ENCODE results near the gene KLK12.

Gene KLK12

DNA sequence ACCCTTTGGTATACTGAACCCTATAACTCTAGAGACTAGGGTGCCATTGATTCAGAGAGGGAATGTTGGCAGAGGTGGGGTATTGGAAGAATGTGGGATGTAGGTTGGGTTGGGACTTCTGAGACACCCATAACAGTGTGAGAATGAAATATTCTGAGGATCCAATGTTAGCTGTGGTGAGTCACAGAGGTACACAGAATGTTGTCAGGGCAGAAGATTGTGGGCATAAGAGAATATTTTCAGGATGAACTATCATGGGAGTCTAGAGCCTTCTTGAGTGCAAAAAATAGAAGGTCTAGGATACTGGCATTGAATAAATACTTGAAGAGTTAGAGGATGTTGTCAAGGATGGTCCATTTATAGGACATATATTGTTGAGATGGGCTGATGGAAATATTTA is 21.1 kb upstream of the KLK12 start:
- in situ Hi-C loops (cut with MboI; ENCODE audit: low sequenced_read_pairs): no loop called here

DNA sequence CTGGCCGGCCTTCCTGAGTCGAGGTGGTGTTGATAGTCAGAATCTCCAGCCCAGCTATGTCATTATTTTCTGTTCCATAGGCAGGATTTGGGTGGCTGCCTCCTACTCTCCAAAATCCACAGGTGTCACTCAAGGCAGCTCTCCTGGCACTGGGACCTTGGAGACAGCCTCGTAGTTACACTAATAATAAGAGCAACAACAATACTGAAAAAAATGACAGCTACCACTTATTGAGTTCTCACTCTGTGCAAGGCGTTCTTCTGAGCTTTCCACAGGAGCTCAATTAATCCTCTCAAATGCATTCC is 12.2 kb upstream of the KLK12 start:
- in situ Hi-C loops (cut with MboI; ENCODE audit: low sequenced_read_pairs): no loop called here

- in situ Hi-C loops (cut with MboI; ENCODE audit: low sequenced_read_pairs): no loop called here
Observed at GRCh38 chr19:51044327-51044726, 9.5 kb upstream of the KLK12 start.

DNA sequence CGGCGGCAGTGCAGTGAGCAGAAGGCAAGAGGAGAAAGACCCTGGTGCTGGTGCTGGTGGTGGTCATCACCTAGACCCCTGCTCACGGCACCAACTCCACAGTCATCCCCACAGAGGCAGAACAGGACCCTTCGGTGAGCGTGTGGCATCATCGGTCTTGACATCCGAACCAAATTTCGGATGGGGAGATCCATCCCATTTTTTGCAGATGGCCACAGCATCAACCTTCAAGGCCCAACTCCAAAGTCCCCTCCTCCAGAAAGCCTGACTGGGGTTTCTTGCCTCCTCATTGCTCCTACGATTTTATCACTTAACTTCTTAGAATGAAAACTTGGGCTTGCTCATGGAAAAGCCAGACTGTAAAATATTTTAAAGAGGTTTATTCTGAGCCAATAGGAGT is 8.7 kb upstream of the KLK12 start:
- in situ Hi-C loops (cut with MboI; ENCODE audit: low sequenced_read_pairs): no loop called here

GRCh38 chr19:51040151-51040550 is 5.3 kb upstream of the KLK12 start:
- in situ Hi-C loops (cut with MboI; ENCODE audit: low sequenced_read_pairs): no loop called here

GRCh38 chr19:51036519-51036918 is 1.7 kb upstream of the KLK12 start:
- in situ Hi-C loops (cut with MboI; ENCODE audit: low sequenced_read_pairs): no loop called here

GRCh38 chr19:51031880-51032225 is 2.9 kb downstream of the KLK12 start:
- in situ Hi-C loops (cut with MboI; ENCODE audit: low sequenced_read_pairs): no loop called here

DNA sequence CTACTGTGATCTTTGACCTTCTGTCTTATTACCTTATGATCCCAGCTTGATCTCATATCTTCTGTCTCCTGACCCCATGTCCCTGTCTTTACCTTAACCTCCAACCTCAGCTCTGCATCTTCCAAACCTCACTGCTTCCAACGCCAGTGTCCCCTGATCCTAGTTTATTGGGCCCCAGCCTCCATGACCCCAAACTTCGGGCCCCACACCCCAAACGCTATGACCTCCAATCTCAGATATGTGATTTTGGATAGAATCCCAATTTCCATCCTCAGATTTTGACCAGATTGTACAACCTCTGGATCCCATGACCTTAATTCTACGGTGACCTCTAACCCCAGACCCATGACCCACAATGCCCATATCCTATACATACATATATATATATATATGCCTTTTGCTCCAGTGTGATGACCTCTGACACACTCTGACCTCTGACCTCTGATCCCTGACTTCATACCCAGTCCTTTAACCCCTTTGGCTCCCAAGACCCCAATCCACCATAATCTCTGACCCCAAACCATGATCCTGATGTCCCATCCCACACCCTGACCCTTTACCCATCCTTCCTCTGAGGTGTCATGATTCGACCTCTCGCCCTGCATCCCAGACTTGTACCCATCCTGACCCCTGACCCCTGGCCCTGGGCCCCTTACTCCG is 3.5 kb downstream of the KLK12 start:
- in situ Hi-C loops (cut with MboI; ENCODE audit: low sequenced_read_pairs): no loop called here

GRCh38 chr19:51030631-51031030 is 4.2 kb downstream of the KLK12 start:
- in situ Hi-C loops (cut with MboI; ENCODE audit: low sequenced_read_pairs): no loop called here

DNA sequence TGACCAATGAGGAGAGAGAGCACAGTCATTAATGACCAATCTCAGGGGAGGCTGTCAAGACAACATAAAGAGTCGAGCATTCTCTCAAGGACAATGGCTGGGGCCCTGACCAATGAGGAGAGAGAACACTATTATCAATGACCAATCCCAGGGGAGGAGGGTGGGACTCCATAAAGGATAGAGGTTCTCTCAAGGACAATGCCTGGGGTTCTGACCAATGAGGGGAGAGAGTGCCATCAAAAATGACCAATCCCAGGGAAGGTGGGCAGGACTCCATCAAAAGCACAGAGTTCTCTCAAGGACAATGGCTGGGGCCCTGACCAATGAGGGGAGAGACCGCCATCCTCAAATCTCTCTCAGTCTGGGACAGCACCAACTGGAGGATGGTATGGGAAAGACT is 5.1 kb downstream of the KLK12 start:
- in situ Hi-C loops (cut with MboI; ENCODE audit: low sequenced_read_pairs): no loop called here

DNA sequence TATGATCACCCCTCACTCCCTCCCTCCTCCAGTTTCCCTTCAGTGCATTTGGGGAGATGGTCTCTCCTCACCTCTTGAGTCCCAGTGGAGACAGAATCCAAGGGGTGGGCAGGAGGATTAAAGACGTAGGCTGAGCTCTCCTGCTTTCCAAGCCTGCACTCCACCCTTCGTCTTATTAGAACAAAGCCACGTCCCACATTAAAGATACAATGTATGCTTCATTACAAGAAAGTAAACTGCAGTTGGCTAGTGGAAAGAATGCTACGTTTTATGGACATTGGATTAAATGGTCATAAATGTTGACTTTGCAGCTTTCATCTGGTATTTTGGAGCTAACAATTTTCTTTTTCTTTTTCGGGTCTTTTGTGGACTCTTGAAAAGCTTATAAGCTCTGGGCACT is 6.9 kb downstream of the KLK12 start:
- in situ Hi-C loops (cut with MboI; ENCODE audit: low sequenced_read_pairs): no loop called here

DNA sequence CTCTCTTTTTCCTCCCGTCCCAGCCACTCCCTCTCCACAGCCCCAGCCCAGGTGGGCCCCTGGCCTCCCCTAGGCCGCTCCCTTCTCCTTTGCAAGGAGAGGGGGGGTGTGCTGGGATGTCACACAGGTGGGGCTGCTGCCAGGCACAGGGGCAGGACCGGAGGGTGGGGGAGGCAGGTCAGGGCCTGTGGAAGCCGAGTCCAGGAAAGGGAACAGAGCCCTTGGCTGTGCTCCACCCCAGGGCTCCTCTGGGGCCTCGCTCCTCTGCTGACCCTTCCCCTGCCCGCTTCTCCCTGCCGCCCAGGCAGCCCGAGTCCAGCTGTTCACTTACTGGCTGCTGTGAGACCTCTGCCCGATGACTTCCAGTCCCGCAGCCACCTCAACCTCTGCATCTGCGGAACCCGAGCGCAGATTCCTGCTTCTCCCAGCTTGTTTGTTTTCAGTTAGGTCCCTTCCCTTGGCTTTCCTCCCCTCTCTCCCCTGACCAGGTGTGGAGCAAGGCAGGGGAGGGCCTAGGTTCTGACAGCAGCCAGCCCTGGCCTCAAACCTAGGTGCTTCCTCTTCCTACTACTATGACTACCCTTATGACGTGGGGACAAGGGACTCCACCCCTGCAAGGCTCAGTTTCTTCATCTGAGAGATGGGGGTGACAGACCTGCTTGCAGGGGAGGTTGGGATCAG is 7.5 kb downstream of the KLK12 start:
- in situ Hi-C loops (cut with MboI; ENCODE audit: low sequenced_read_pairs): no loop called here

DNA sequence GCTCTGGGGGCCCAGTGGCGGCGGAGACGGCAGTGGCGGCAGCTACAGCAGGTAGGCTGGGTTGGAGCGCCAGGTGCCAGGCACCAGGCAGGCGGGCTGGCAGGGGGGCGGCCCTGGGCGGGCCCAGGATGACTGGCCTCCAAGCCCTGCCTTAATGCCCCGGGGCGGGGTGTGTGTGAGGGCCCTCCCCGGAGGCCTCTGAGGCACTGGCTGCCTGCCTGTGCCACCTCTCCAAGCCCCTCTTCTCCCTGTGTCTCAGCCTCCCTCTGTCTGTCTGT is 8.3 kb downstream of the KLK12 start, which contains the start of gene KLK11:
KLK11 (minus strand) TSS at position 63 of the 278 bp plus-strand sequence. CDS start 985 bp downstream, outside the sequence.
- in situ Hi-C loops (cut with MboI; ENCODE audit: low sequenced_read_pairs): no loop called here

DNA sequence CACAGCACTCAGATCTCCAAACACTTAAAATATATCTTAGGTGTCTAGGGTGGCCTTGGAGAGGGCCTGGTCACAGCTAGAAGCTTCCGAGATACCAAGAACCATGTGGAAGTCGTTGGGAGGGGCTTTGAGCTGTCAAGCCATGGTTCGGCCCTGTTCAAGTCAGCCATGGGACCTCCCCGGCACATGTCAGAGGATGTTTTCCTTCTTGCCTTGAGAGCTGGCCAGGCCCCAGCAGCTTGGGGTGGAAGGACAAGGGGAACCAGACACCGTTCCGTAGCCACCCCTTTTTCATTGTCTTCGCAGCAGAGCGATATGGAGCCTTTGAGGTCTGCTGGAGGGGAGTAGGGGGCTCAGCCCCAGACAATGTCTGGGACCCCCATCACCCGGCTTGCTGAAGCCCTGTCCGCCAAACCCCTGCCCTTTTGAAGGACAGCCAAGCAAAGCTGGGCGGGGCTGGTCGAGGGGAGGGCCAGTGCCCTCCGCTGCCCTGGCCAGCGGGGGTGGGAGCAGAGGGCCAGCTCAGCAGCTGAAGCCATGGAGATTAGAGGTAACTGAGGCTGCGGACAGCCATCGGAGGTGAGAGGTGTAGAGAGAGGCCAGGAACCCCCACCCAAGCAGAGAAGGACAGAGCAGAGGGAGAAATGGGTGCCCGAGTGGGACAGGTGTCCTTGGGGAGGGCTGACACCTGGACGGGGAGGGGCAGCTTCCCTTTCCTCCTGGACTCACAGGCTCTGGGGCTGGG is 8.8 kb downstream of the KLK12 start:
- in situ Hi-C loops (cut with MboI; ENCODE audit: low sequenced_read_pairs): no loop called here

GRCh38 chr19:51025401-51025800 is 9.4 kb downstream of the KLK12 start:
- in situ Hi-C loops (cut with MboI; ENCODE audit: low sequenced_read_pairs): no loop called here

DNA sequence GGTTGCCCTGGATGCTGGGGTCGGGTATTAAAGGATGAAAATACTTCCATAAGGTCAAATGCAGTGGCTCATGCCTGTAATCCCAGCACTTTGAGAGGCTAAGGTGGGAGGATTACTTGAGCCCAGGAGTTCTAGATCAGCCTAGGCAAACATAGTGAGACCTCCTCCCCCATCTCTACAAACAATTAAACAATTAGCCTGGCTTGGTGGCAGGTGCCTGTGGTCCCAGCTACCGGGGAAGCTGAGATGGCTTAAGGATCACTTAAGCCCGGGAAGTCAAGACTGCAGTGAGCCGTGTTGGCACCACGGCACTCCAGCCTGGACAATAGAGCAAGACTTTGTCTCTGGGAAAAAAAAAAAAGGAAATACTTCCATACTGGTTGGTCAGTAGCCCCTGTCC is 9.9 kb downstream of the KLK12 start:
- in situ Hi-C loops (cut with MboI; ENCODE audit: low sequenced_read_pairs): no loop called here

GRCh38 chr19:51023946-51024345 is 10.9 kb downstream of the KLK12 start:
- in situ Hi-C loops (cut with MboI; ENCODE audit: low sequenced_read_pairs): no loop called here

GRCh38 chr19:51022526-51022925 is 12.3 kb downstream of the KLK12 start:
- in situ Hi-C loops (cut with MboI; ENCODE audit: low sequenced_read_pairs): no loop called here

GRCh38 chr19:51020988-51021651 is 13.7 kb downstream of the KLK12 start:
- in situ Hi-C loops (cut with MboI; ENCODE audit: low sequenced_read_pairs): no loop called here

GRCh38 chr19:51019544-51019925 is 15.3 kb downstream of the KLK12 start, which contains the start of gene KLK10:
Gene KLK10 (minus strand): TSS chr19:51019709. CDS start chr19:51019130, 579 bp downstream.
- in situ Hi-C loops (cut with MboI; ENCODE audit: low sequenced_read_pairs): no loop called here

DNA sequence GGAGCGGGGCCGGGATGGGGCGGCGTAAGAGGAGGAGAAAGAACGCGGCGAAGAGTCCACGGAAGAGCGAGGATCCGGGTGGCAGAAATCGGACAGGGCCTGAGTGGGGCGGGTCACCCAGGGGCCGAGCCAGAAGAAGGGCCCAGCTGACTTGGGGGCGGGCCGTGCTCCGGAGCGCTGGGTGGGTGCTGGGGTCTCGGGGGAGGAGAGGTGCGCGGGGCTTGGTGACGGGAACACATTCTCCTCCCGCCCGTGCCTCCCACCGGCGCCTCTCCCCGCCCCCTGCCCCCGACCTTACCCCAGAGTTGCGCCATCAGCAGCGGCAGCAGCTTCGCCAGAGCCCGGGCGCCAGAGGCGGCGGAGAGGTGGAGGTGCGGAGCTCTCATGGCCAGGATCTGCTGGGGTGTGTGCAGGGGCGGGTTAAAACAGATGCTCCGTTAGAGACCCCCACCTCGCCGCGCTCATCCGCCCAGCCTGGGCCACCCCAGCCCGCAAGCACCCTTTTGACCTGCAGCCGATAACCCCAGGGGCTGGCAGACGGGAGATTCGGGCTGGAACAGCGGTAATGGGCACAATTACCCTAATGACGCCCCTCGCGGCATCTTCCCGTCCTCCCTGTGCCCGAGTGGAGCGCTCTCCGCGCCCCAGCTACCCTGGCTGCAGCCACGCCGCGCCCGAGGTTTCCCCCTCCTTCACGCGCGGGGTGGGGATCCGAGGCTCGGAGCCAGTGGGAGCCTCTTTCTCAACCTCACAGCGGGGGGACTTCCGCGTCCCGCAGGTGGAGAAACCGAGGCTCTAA is 15.9 kb downstream of the KLK12 start:
- in situ Hi-C loops (cut with MboI; ENCODE audit: low sequenced_read_pairs): no loop called here

Measured in hTERT RPE-1 (cell line).